Measurements from ENCODE around the gene RUBCNL.

DNA sequence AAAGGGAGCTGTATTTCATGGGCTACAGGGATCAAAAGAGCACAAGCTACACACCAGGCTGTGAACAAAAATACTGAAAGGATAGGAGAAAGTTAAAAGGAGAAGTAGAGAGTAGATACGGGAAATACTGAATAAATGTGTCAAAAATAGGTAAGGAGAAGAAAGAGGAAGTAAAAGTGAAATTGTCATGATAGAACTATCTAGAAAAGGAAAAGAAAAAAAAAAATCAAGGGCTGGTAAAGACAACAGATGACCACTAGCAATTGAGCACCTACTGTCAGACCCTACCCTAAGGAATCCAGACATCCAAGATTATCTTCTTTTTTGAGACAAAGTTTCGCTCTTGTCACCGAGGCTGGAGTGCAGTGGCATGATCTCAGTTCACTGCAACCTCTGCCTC lies 4.8 kb downstream of the RUBCNL start:
- TF ChIP-seq, protein P1, sequence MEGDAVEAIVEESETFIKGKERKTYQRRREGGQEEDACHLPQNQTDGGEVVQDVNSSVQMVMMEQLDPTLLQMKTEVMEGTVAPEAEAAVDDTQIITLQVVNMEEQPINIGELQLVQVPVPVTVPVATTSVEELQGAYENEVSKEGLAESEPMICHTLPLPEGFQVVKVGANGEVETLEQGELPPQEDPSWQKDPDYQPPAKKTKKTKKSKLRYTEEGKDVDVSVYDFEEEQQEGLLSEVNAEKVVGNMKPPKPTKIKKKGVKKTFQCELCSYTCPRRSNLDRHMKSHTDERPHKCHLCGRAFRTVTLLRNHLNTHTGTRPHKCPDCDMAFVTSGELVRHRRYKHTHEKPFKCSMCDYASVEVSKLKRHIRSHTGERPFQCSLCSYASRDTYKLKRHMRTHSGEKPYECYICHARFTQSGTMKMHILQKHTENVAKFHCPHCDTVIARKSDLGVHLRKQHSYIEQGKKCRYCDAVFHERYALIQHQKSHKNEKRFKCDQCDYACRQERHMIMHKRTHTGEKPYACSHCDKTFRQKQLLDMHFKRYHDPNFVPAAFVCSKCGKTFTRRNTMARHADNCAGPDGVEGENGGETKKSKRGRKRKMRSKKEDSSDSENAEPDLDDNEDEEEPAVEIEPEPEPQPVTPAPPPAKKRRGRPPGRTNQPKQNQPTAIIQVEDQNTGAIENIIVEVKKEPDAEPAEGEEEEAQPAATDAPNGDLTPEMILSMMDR (conservative IDR thresholded peaks at IDR 0.05; ENCODE audit: low read length): no peak
- no peak for TF ChIP-seq EZH2phosphoT487 (IDR thresholded peaks at IDR 0.05; ENCODE audit: borderline replicate concordance)

Data from Loucy (cell line).